HEK293 (cell line): Measurements from ENCODE around the gene CYP4V2.

Experiments
- CTCF ChIA-PET: fragments of 350-600 bp; formaldehyde crosslinking; extraction: SDS; loops from one replicate; lab custom pipeline; 2021; ENCODE audit warnings: antibody characterized with exemption; lab: Yijun Ruan, JAX
- POLR2A ChIA-PET: fragments of 300-600 bp; formaldehyde crosslinking; extraction: SDS; loops from one replicate; lab custom pipeline; 2020; ENCODE audit warnings: antibody characterized with exemption, inconsistent platforms; lab: Yijun Ruan, JAX
- H3K27ac ChIP-seq: fragments of 200-500 bp; sonication (Bioruptor generic); 2 replicates; pipeline ENCODE4 v1.5.1; 2014; ENCODE audit warnings: low read depth, low read length, control low read depth, inconsistent platforms; ENCODE audit errors: extremely low read depth
- H3K36me3 ChIP-seq, 2 experiments: fragments of 200-500 bp in 1 of 2; sonication (Bioruptor generic) in 1 of 2; 1 replicate in 1 of 2; 2 replicates in 1 of 2; pipeline ENCODE4 v1.5.1; 2014 to 2017; ENCODE audit warnings: inconsistent platforms in 2 of 2, low read length in 2 of 2; ENCODE audit not compliant: control insufficient read depth in 2 of 2, insufficient read depth in 1 of 2
- H3K4me1 ChIP-seq: fragments of 200-500 bp; sonication (Bioruptor generic); 2 replicates; pipeline ENCODE4 v1.5.1; 2014; ENCODE audit warnings: mild to moderate bottlenecking, low read length, inconsistent platforms; ENCODE audit not compliant: control insufficient read depth, insufficient read depth
- H3K4me3 ChIP-seq: 2 replicates; pipeline ENCODE4 v1.5.1; 2011; ENCODE audit warnings: low read depth, mild to moderate bottlenecking, control low read depth, low read length, moderate library complexity
- H3K9me3 ChIP-seq: fragments of 200-500 bp; sonication (Bioruptor generic); 2 replicates; pipeline ENCODE4 v1.5.1; 2014; ENCODE audit warnings: low read depth, low read length, inconsistent platforms; ENCODE audit not compliant: control insufficient read depth, insufficient read depth
- EGR2 ChIP-seq: fragments of 450-650 bp; formaldehyde crosslinking; IDR thresholded peaks from 2 replicates; pipeline ENCODE4 v1.5.1; 2016; ENCODE audit warnings: low read depth, missing biosample characterization, missing genetic modification characterization
- GLIS1 ChIP-seq: fragments of 450-650 bp; formaldehyde crosslinking; IDR thresholded peaks from 2 replicates; pipeline ENCODE4 v1.5.1; 2016; ENCODE audit warnings: missing biosample characterization, missing genetic modification characterization
- ZBTB17 ChIP-seq: fragments of 450-650 bp; formaldehyde crosslinking; IDR thresholded peaks from 2 replicates; pipeline ENCODE4 v1.5.1; 2016; ENCODE audit warnings: missing biosample characterization, missing genetic modification characterization
- ZBTB8A ChIP-seq: fragments of 450-650 bp; formaldehyde crosslinking; IDR thresholded peaks from 2 replicates; pipeline ENCODE4 v1.5.1; 2016; ENCODE audit warnings: missing biosample characterization, missing genetic modification characterization
- ZFHX2 ChIP-seq: fragments of 450-650 bp; formaldehyde crosslinking; conservative IDR thresholded peaks from 2 replicates; pipeline ENCODE4 v1.5.1; 2016; ENCODE audit warnings: missing biosample characterization, missing genetic modification characterization
- ZNF157 ChIP-seq: fragments of 450-650 bp; formaldehyde crosslinking; IDR thresholded peaks from 2 replicates; pipeline ENCODE4 v1.5.1; 2016; ENCODE audit warnings: missing biosample characterization, missing genetic modification characterization
- ZNF335 ChIP-seq: fragments of 450-650 bp; formaldehyde crosslinking; conservative IDR thresholded peaks from 2 replicates; pipeline ENCODE4 v1.5.1; 2016; ENCODE audit warnings: missing biosample characterization, missing genetic modification characterization
- ZNF600 ChIP-seq: fragments of 450-650 bp; formaldehyde crosslinking; IDR thresholded peaks from 2 replicates; pipeline ENCODE4 v1.5.1; 2016; ENCODE audit warnings: missing biosample characterization, missing genetic modification characterization
- ZNF626 ChIP-seq: fragments of 450-650 bp; sonication (Bioruptor Pico); formaldehyde crosslinking; IDR thresholded peaks from 2 replicates; pipeline ENCODE4 v1.5.1; 2018; ENCODE audit warnings: missing biosample characterization, missing genetic modification characterization, inconsistent platforms
- ZNF654 ChIP-seq: fragments of 450-650 bp; formaldehyde crosslinking; IDR thresholded peaks from 2 replicates; pipeline ENCODE4 v1.5.1; 2016; ENCODE audit warnings: low read depth, missing biosample characterization, missing genetic modification characterization
- ZXDB ChIP-seq: fragments of 450-650 bp; formaldehyde crosslinking; IDR thresholded peaks from 2 replicates; pipeline ENCODE4 v1.5.1; 2016; ENCODE audit warnings: missing biosample characterization, missing genetic modification characterization
- TF ChIP-seq, protein P1 (sequence below): fragments of 450-650 bp; formaldehyde crosslinking; IDR thresholded peaks from 2 replicates; pipeline ENCODE4 v1.5.1; 2016; ENCODE audit warnings: missing biosample characterization, missing genetic modification characterization
- TF ChIP-seq, protein P2 (sequence below): fragments of 450-650 bp; formaldehyde crosslinking; IDR thresholded peaks from 2 replicates; pipeline ENCODE4 v1.5.1; 2016; ENCODE audit warnings: missing biosample characterization, missing genetic modification characterization
- TF ChIP-seq, protein P3 (sequence below): fragments of 450-650 bp; formaldehyde crosslinking; IDR thresholded peaks from 2 replicates; pipeline ENCODE4 v1.5.1; 2016; ENCODE audit warnings: missing biosample characterization, missing genetic modification characterization
- TF ChIP-seq, protein P4 (sequence below): fragments of 450-650 bp; formaldehyde crosslinking; IDR thresholded peaks from 2 replicates; pipeline ENCODE4 v1.5.1; 2016; ENCODE audit warnings: missing biosample characterization, missing genetic modification characterization

CYP4V2 gene

DNA sequence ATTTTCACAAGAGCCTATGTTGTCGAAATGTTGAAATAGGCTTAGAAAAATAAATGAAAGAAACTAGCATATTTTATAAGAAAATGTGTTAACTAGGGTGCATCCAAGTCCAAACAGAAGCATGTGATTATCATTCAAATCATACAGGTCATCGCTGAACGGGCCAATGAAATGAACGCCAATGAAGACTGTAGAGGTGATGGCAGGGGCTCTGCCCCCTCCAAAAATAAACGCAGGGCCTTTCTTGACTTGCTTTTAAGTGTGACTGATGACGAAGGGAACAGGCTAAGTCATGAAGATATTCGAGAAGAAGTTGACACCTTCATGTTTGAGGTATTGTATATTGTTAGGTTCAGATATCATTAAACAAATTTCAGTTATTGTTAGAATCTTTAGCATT, 9.6 kb downstream of the CYP4V2 start (continued):
- TF ChIP-seq, protein P1, sequence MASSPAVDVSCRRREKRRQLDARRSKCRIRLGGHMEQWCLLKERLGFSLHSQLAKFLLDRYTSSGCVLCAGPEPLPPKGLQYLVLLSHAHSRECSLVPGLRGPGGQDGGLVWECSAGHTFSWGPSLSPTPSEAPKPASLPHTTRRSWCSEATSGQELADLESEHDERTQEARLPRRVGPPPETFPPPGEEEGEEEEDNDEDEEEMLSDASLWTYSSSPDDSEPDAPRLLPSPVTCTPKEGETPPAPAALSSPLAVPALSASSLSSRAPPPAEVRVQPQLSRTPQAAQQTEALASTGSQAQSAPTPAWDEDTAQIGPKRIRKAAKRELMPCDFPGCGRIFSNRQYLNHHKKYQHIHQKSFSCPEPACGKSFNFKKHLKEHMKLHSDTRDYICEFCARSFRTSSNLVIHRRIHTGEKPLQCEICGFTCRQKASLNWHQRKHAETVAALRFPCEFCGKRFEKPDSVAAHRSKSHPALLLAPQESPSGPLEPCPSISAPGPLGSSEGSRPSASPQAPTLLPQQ (tag by site-specific recombination) = no peak

DNA sequence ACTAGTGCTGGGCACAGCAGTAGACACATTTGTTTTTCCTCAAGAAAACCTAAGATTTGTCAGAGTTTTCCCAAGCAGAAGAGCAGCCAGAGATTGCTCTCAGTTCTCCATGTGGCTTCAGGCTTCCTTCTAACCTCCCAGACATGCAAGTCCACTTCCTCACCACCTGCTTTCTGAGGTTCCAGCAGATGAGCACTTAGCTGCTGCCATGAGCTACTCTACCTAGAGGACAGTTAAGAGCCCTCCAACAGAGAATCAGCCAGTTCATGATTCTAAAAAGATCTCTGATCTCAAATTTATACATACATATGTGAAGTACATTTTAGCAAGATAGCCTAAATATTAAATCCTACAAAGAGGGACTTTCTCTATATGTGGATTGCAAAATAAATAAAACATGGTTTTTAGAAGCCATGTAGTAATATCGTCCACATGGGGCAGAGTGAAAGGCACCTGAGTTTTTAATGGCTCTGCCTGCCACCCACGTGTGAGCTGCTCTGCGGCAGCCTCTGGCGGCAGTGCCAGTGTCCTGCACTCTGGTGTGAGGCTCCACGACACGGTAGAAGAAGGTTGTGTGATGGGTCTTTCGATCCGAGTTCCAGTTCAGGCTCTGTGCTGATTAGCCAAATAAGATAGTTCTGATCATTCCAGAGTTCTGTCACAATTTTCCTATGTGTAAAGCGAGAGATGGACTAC, 10.3 kb downstream of the CYP4V2 start:
- POLR2A ChIA-PET = interaction anchor here (1.2 kb wide), 1 partner anchor 10 kb away, joined by 3 read pairs; the partner anchor contains the start of gene CYP4V2

More for the DNA sequence above, 10.3 kb downstream of the CYP4V2 start:
- Histone ChIP-seq H3K9me3 (no peaks in the 10 kb centered on the region), H3K4me3 (no peak overlapping the region), H3K36me3 (peaks cover 0 to 3% of the 10 kb centered on the region in 2 experiments; a peak in 1 of 3 replicates), H3K4me1 (no peaks in the 10 kb centered on the region; the same call in 1 of the 2 replicates), H3K27ac (no peak overlapping the region)
- CTCF ChIA-PET = interaction anchor here (0.6 to 1.5 kb wide), 6 partner anchors 9 to 385 kb away, joined by 3 to 6 read pairs (median 4); partner anchors contain the start of gene KLKB1
- peak; percentile 51 for TF ChIP-seq ZNF600
- 0 out of 2 replicates have a peak, but pooled peaks have one; percentile 33 for TF ChIP-seq ZBTB17 (tag by site-specific recombination)
- TF ChIP-seq EGR2 = peak; percentile 31; the same call in 1 of the 2 replicates
- TF ChIP-seq, protein P2, sequence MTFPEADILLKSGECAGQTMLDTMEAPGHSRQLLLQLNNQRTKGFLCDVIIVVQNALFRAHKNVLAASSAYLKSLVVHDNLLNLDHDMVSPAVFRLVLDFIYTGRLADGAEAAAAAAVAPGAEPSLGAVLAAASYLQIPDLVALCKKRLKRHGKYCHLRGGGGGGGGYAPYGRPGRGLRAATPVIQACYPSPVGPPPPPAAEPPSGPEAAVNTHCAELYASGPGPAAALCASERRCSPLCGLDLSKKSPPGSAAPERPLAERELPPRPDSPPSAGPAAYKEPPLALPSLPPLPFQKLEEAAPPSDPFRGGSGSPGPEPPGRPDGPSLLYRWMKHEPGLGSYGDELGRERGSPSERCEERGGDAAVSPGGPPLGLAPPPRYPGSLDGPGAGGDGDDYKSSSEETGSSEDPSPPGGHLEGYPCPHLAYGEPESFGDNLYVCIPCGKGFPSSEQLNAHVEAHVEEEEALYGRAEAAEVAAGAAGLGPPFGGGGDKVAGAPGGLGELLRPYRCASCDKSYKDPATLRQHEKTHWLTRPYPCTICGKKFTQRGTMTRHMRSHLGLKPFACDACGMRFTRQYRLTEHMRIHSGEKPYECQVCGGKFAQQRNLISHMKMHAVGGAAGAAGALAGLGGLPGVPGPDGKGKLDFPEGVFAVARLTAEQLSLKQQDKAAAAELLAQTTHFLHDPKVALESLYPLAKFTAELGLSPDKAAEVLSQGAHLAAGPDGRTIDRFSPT (tag by site-specific recombination) = 0 out of 2 replicates have a peak, but pooled peaks have one; percentile 18
- TF ChIP-seq ZXDB (tag by site-specific recombination) = no peak
- no peak for TF ChIP-seq ZNF626 (tag by site-specific recombination)
- 0 out of 2 replicates have a peak, but pooled peaks have one; percentile 15 for TF ChIP-seq ZBTB8A (tag by site-specific recombination)
- no peak for TF ChIP-seq ZNF157 (tag by site-specific recombination)
- TF ChIP-seq, protein P3, sequence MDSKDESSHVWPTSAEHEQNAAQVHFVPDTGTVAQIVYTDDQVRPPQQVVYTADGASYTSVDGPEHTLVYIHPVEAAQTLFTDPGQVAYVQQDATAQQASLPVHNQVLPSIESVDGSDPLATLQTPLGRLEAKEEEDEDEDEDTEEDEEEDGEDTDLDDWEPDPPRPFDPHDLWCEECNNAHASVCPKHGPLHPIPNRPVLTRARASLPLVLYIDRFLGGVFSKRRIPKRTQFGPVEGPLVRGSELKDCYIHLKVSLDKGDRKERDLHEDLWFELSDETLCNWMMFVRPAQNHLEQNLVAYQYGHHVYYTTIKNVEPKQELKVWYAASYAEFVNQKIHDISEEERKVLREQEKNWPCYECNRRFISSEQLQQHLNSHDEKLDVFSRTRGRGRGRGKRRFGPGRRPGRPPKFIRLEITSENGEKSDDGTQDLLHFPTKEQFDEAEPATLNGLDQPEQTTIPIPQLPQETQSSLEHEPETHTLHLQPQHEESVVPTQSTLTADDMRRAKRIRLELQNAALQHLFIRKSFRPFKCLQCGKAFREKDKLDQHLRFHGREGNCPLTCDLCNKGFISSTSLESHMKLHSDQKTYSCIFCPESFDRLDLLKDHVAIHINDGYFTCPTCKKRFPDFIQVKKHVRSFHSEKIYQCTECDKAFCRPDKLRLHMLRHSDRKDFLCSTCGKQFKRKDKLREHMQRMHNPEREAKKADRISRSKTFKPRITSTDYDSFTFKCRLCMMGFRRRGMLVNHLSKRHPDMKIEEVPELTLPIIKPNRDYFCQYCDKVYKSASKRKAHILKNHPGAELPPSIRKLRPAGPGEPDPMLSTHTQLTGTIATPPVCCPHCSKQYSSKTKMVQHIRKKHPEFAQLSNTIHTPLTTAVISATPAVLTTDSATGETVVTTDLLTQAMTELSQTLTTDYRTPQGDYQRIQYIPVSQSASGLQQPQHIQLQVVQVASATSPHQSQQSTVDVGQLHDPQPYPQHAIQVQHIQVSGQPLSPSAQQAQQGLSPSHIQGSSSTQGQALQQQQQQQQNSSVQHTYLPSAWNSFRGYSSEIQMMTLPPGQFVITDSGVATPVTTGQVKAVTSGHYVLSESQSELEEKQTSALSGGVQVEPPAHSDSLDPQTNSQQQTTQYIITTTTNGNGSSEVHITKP (tag by site-specific recombination) = peak; percentile 60
- TF ChIP-seq ZNF335 (tag by site-specific recombination) = peak; percentile 71
- peak; percentile 37 for TF ChIP-seq ZNF654 (tag by site-specific recombination)
- TF ChIP-seq ZFHX2 = peak; percentile 49; the same call in 1 of the 2 replicates
- TF ChIP-seq GLIS1 = peak; percentile 22; the same call in 1 of the 2 replicates
- TF ChIP-seq, protein P4, sequence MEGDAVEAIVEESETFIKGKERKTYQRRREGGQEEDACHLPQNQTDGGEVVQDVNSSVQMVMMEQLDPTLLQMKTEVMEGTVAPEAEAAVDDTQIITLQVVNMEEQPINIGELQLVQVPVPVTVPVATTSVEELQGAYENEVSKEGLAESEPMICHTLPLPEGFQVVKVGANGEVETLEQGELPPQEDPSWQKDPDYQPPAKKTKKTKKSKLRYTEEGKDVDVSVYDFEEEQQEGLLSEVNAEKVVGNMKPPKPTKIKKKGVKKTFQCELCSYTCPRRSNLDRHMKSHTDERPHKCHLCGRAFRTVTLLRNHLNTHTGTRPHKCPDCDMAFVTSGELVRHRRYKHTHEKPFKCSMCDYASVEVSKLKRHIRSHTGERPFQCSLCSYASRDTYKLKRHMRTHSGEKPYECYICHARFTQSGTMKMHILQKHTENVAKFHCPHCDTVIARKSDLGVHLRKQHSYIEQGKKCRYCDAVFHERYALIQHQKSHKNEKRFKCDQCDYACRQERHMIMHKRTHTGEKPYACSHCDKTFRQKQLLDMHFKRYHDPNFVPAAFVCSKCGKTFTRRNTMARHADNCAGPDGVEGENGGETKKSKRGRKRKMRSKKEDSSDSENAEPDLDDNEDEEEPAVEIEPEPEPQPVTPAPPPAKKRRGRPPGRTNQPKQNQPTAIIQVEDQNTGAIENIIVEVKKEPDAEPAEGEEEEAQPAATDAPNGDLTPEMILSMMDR (tag by site-specific recombination) = peak; percentile 63
